ENCODE results near the gene COL5A1. TPM values are rescaled to one million over a fixed set of nuclear protein-coding genes. Genes with fewer than 3 reads are reported as not detected.

COL5A1 gene
- total and polyA plus RNA-seq, 2 experiments from 2014 or later: 2.5 to 13.1 TPM

DNA sequence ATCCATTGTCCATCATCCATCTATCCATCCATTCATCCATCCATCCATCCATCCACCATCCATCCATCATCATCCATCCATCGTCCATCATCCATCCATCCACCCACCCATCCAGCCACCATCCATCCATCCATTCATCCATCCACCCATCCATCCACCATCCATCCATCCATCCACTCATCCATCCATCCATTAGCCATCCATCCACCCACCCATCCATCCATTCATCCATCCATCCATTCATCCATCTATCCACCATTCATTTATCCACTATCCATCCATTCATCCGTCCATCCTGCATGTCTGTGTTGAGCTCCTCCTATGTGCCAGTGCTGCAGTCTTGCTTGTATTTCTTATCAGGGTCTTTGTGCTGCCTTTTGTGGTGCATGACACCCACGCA, 44.2 kb downstream of the COL5A1 start (continued):
- TF ChIP-seq, protein P1, sequence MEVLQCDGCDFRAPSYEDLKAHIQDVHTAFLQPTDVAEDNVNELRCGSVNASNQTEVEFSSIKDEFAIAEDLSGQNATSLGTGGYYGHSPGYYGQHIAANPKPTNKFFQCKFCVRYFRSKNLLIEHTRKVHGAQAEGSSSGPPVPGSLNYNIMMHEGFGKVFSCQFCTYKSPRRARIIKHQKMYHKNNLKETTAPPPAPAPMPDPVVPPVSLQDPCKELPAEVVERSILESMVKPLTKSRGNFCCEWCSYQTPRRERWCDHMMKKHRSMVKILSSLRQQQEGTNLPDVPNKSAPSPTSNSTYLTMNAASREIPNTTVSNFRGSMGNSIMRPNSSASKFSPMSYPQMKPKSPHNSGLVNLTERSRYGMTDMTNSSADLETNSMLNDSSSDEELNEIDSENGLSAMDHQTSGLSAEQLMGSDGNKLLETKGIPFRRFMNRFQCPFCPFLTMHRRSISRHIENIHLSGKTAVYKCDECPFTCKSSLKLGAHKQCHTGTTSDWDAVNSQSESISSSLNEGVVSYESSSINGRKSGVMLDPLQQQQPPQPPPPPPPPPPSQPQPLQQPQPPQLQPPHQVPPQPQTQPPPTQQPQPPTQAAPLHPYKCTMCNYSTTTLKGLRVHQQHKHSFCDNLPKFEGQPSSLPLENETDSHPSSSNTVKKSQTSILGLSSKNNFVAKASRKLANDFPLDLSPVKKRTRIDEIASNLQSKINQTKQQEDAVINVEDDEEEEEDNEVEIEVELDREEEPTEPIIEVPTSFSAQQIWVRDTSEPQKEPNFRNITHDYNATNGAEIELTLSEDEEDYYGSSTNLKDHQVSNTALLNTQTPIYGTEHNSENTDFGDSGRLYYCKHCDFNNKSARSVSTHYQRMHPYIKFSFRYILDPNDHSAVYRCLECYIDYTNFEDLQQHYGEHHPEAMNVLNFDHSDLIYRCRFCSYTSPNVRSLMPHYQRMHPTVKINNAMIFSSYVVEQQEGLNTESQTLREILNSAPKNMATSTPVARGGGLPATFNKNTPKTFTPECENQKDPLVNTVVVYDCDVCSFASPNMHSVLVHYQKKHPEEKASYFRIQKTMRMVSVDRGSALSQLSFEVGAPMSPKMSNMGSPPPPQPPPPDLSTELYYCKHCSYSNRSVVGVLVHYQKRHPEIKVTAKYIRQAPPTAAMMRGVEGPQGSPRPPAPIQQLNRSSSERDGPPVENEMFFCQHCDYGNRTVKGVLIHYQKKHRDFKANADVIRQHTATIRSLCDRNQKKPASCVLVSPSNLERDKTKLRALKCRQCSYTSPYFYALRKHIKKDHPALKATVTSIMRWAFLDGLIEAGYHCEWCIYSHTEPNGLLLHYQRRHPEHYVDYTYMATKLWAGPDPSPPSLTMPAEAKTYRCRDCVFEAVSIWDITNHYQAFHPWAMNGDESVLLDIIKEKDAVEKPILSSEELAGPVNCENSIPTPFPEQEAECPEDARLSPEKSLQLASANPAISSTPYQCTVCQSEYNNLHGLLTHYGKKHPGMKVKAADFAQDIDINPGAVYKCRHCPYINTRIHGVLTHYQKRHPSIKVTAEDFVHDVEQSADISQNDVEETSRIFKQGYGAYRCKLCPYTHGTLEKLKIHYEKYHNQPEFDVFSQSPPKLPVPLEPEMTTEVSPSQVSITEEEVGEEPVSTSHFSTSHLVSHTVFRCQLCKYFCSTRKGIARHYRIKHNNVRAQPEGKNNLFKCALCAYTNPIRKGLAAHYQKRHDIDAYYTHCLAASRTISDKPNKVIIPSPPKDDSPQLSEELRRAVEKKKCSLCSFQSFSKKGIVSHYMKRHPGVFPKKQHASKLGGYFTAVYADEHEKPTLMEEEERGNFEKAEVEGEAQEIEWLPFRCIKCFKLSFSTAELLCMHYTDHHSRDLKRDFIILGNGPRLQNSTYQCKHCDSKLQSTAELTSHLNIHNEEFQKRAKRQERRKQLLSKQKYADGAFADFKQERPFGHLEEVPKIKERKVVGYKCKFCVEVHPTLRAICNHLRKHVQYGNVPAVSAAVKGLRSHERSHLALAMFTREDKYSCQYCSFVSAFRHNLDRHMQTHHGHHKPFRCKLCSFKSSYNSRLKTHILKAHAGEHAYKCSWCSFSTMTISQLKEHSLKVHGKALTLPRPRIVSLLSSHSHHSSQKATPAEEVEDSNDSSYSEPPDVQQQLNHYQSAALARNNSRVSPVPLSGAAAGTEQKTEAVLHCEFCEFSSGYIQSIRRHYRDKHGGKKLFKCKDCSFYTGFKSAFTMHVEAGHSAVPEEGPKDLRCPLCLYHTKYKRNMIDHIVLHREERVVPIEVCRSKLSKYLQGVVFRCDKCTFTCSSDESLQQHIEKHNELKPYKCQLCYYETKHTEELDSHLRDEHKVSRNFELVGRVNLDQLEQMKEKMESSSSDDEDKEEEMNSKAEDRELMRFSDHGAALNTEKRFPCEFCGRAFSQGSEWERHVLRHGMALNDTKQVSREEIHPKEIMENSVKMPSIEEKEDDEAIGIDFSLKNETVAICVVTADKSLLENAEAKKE (CRISPR knock-in tag; IDR thresholded peaks at IDR 0.05): no peak
- TF ChIP-seq CTCF (conservative IDR thresholded peaks at IDR 0.05; ENCODE audit: low read depth in 2 of 2) (no peak), ETS1 (IDR thresholded peaks at IDR 0.05) (no peak), JUNB (IDR thresholded peaks at IDR 0.05; ENCODE audit: unreplicated experiment) (no peak), EZH2phosphoT487 (IDR thresholded peaks at IDR 0.05; ENCODE audit: unreplicated experiment) (no peak), STAT1 (IDR thresholded peaks at IDR 0.05; ENCODE audit: unreplicated experiment) (no peak)

DNA sequence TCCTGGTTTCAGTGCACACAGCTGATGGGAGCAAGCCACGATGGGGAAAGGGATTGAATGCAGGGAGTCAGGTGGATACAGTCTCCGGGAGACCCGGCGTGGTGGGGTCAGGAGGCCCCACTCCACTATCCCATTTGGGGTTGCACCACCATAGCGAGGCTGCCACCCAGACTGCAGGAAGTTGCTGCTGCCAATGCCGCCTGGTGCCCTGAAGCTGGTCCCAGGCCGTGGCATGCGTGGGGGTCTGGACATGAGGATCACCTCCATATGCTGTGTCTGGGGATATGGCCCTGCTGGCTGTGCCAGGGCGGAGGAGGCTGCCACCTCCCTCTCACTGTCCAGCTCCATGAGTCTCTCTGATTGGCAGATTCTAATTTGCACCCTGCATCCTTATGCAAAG, 45.3 kb downstream of the COL5A1 start:
- H3K9me3 Mint-ChIP-seq: peaks cover 3% of the 10 kb centered on the region; the same call in 1 of the 3 replicates
- no peak overlapping the region for H3K4me3 Mint-ChIP-seq
- ATAC-seq: no peak
- no peaks in the 10 kb centered on the region for H3K79me2 ChIP-seq (replicated peaks; ENCODE audit: insufficient read depth)
- DNase-seq (ENCODE audit: low spot score): no peak
- no peaks in the 10 kb centered on the region for H3K36me3 ChIP-seq (ENCODE audit: insufficient read depth)
- no peak overlapping the region for H3K27ac Mint-ChIP-seq
- H3K36me3 Mint-ChIP-seq (ENCODE audit: low read depth): no peaks in the 10 kb centered on the region
- H3K27ac ChIP-seq (ENCODE audit: low read depth): no peak overlapping the region
- H3K27me3 ChIP-seq (ENCODE audit: insufficient read depth): no peaks in the 10 kb centered on the region
- peaks cover 11% of the 10 kb centered on the region for H3K27me3 Mint-ChIP-seq (ENCODE audit: insufficient read depth, low read depth, poor library complexity)
- peaks cover 2% of the 10 kb centered on the region; the same call in 1 of the 3 replicates for H3K4me1 Mint-ChIP-seq
- no peak overlapping the region for H3K4me2 ChIP-seq
- no peaks in the 10 kb centered on the region for H3K4me1 ChIP-seq (ENCODE audit: insufficient read depth)
- H3F3A ChIP-seq (replicated peaks; ENCODE audit: low read depth): no peaks in the 10 kb centered on the region
- no peak overlapping the region for H2AFZ ChIP-seq
- H4K20me1 ChIP-seq (replicated peaks; ENCODE audit: insufficient read depth): no peaks in the 10 kb centered on the region
- H3K9me2 ChIP-seq (ENCODE audit: insufficient read depth): peaks cover 8% of the 10 kb centered on the region; the same call in 1 of the 2 replicates
- H3K4me3 ChIP-seq: no peak overlapping the region
- TF ChIP-seq ZNF331 (CRISPR knock-in tag; IDR thresholded peaks at IDR 0.05; ENCODE audit: low read depth): no peak
- TF ChIP-seq STAT1 (IDR thresholded peaks at IDR 0.05; ENCODE audit: unreplicated experiment): no peak
- no peak for TF ChIP-seq JUNB (IDR thresholded peaks at IDR 0.05; ENCODE audit: unreplicated experiment)
- no peak for TF ChIP-seq EZH2 (IDR thresholded peaks at IDR 0.05; ENCODE audit: low read depth, unreplicated experiment)
- TF ChIP-seq REST (IDR thresholded peaks at IDR 0.05; ENCODE audit: unreplicated experiment): no peak
- no peak for TF ChIP-seq ZNF114 (CRISPR knock-in tag; IDR thresholded peaks at IDR 0.05)
- TF ChIP-seq NANOG (IDR thresholded peaks at IDR 0.05; ENCODE audit: borderline replicate concordance): no peak

Measured in GM23338 (cell line).